ENCODE data around the gene FTO. TPM values are rescaled to one million over a fixed set of nuclear protein-coding genes. Genes with fewer than 3 reads are reported as not detected.
"Not testable (repeated sequence)": the region's sequence is repeated elsewhere in the genome, so short reads cannot be mapped to it uniquely, and the experiment has no call there.

FTO gene
- polyA plus RNA-seq, 1 donor: 55.1 TPM

DNA sequence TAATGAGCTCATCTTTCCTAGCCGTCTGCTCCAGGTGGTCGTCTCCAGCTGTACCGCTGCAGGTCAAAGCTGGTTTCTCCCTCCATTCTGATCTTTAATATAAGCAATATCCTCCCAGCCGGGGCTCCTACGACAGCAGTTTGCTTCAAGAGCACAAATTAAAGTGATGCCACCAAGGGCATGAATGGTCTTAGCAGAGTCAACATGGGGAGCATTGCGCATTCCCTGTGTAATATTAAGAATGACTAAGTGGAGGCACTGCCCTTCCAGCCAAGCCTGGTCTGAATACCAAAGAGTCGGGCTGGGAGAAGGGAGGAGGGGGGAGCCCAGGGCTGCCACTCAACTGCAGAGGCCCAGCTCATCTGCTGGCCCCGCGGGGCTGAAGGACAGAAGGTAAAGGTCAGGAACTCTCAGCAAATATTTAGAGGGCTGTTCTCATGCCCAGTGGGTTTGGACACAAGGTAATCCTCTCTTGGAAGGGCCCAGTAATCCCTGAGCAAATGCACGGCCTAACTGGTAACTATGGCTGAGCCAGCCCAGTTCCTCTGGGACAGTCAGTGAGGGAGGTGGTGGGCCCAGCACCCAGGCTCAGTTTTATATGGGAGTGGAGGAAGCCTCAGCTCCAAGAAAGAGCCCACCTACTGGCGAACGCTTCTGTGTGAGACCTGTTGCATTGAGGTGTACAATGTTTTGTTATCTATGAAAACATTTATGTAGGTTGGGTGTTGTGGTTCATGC is 461.4 kb downstream of the FTO start:
- no peak for DNase-seq

DNA sequence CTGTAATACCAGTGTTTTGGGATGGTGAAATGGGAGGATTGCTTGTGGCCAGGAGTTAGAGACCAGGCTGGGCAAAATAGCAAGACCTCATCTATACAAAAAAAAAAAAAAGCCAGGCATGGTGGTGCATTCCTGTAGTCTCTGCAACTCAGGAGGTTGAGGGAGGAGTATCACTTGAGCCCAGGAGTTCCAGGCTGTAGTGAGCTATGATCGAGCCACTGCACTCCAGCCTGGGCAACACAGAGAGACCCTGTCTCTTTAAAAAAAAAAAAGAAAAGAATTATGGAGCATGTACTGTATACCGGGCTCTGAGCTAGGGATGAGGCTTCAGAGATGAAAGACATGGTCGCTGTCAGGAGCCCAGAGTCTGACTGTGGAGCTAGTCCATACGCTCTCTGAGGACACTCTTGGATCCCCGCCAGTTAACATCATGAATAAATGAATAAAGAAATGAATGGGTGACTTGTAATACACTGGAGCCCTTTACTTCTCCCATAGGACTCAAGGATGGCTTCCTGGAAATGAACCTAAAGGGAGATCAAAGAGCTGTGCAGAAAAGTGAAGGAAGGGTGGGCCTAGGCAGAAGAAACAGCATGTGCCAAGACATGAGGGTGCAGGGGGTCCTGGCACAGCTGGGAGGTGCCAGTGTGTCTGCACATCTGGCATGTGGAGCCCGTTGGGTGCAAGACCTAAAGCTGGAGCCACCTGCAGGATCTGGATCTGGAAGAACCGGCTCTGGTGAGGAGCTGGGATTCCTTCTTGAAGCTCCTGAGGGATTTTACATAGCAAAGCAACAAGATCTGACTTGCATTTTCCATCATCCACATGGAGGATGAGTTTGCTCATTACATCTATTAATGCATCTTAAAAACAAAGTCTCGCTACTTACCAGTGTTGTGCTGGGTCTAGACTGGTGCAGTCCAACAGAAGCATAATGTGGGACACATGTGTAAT is 462.2 kb downstream of the FTO start:
- DNase-seq: no peak

DNA sequence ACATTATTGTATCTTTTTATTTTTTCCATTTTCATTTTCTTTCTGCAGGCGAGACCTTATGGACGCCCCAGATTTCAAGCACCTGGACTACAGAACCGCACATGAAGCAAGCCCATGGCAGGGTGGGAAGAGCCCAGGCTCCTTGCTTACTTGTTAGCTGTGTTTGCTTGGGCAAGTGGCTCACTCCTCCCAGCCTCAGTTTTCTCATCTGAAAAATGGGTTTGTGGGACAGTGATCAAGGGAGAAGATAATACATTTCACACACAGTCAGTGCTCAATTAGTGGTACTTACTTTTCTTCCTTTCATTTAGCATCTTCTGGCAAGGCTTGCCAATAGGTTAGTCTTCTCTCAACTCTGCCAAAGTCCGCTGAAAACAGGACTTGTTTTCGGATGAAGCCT is 465.2 kb downstream of the FTO start:
- DNase-seq: no peak

- no peak for DNase-seq
These were observed 467.9 kb downstream of the FTO start for GRCh38 chr16:54171626-54172537.

- no peak for DNase-seq
These were observed 469.5 kb downstream of the FTO start for GRCh38 chr16:54173490-54173889.

GRCh38 chr16:54174201-54174600 is 470.2 kb downstream of the FTO start:
- DNase-seq: no peak

- DNase-seq: no peak
These were observed 470.8 kb downstream of the FTO start for GRCh38 chr16:54174750-54175149.

GRCh38 chr16:54175169-54175551 is 471.2 kb downstream of the FTO start:
- no peak for DNase-seq

GRCh38 chr16:54175552-54176375 is 471.8 kb downstream of the FTO start:
- DNase-seq: no peak

GRCh38 chr16:54176376-54176901 is 472.5 kb downstream of the FTO start:
- DNase-seq: no peak

DNA sequence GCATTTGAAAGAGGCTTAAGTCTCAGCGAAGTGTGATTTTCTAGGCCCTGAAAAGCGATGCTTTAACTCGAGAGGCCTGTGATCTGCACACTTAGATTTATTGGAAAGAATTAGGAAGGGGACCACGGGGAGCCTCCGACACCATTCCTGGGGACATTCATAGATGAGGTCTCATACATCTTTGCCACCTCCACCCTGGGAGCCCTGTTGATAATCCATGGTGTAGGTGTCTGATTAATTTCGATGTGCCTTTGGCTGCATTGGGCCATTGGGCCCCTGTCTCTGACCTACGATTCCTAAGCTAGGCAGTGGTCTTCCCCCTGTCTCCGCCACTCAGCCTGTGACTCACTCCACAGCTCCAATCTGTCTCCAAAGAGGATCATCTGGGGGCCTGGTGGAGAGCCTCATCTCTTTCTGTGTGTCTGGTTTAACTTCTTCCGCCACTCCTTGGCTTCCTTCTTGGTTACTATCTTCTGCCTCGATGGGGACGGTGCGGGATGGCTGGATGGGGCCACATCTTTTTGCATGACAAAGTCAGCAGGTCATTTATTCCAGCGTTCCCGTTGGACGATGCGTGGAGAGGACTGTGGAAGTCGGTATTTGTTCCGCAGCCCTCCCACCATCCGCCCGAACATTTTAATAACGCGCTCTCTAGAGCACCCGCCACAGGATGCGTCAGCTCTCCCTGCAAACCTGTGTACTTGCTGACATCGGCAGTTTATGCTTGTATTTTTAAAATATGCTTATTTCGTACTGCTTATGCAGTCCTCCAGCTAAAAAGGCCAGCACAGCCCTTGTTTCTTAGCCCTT is 473.3 kb downstream of the FTO start:
- DNase-seq: no peak

DNA sequence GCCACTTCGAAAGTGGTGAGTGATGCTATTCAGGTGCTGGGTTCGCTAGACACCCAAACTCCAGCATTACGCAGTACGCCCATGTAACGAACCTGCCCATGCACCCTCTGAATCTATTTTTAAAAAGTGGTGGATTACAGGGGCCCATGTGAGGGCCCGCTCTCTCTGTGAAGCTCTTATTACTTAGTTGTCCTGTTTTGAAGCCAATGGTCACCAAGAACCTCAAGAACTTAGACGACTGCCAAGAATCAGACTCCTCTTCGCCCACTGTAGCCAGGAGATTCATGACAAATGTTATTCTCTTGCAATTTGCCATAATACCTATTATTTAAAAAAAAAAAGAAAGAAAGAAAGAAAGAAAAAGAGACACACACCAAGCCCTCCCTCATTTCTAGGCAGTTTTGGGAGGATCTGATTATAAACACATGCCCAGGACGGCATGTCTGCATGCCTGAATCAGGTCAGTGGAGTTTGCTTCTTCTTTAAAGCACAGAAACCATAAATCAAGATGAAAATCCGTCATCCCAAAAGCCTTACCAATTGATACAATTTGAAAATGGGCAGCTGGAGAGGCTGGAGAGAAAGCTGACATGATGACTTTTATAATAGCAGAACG is 474.0 kb downstream of the FTO start:
- DNase-seq: no peak

DNA sequence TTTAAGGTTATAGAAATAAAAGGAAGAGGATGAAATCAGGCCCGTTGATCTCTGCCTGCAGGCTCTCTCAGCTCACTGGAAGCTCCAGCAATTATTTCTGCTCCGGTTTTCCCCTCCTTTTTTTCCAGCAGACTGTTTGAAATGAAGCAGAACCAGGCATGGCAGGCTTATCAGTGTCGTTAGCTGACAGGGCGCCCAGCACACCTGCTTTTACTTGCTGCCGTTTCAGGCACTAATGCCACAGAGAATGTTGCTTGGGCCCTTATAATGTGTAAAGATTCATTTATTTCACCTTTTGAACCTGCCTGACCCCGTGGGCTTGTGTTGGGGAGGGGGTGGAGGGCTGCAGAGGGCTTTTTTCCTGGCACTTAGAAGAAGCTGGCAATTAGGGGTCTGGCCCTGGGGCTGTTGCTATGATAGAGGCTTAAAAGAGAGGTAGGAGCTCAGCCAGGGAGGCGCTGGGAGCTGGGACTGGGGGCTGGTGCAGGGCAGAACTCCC is 474.6 kb downstream of the FTO start:
- DNase-seq: no peak

DNA sequence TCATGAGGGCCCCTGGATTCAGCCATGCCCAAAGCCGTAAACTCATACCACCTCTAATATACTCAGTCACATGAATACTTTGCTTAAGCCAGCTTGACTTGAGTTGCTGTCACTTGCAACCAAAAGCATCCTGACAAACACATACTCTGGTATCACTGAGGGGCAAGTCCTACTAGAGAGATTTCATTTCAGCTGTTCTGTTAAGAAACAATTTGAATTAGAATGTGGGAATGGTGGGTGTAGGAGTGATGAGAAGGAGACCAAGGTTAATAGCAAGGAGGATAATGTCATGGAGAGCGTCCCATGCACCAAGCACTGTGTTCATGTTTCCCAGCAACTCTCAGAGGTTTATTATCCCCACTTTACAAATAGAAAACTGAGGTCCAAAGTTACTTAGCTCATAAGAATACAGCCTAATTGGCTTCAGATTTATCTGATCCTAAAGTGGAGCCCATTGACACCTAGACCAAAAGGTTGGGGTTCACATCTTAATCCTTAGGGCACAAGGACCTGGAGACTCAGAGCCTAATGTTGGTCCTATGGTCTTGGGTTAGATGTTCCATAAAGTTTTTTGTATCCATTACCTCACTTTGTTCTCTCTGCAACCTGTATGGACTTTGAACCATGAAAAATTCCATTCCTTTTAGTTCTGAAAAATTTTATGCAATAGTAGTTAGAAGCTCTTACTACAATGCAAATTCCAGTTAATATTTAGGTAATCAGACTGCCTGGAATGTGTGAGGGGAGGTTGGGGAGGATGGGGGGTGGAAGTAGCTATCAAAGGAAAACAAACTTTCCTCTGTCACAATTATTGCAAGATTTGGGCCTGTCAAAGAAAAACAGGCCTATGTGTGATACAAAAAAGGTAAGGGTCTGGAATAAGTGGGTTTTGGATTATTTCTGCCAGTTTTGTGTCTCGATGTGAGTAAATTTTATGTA is 476.7 kb downstream of the FTO start:
- DNase-seq: no peak

DNA sequence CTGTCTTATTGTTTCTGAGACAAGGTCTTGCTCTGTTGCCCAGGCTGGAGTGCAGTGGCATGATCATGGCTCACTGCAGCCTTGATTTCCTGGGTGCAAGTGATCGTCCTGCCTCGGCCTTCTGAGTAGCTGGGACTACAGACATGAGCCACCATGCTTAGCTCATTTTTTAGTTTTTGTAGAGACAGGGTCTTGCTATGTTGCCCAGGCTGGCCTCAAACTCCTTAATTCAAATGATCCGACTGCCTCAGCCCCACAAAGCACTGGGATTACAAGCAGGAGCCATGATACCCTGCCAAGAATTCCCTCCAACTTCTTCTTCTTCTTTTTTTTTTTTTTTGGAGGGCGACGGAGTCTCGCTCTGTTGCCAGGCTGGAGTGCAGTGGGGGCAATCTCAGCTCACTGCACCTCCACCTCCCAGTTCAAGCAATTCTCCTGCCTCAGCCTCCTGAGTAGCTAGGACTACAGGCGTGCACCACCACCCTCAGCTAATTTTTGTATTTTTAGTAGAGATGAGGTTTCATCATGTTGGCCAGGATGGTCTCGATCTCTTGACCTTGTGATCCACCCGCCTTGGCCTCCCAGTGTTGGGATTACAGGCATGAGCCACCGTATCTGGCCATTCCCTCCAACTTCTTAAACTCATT is 477.9 kb downstream of the FTO start:
- not testable (repeated sequence) for DNase-seq

GRCh38 chr16:54185045-54185444 is 481.1 kb downstream of the FTO start:
- DNase-seq: no peak

GRCh38 chr16:54191163-54191562 is 487.2 kb downstream of the FTO start:
- DNase-seq: no peak

DNA sequence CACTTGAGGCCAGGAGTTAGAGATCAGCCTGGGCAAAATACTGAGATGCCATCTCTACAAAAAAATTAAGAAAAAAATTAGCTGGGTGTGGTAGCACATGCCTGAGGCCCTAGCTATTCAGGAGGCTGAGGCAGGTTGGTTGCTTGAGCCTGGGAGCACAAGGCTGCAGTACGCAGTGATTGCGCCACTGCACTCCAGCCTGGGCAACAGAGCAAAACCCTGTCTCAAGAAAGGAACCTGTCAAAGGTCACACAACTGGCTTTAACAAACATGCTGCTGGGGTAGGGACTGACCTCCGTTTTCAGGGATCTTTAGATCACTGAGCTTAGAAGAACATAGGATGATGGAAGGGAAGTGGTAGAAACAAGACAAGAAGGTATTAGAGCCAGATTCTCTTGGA is 487.6 kb downstream of the FTO start:
- no peak for DNase-seq
